Stimulated activated CD4-positive, alpha-beta T cell treated with anti-CD3 and anti-CD28 coated beads, Interleukin-4, amount 100 ng/mL, for 24 hours (primary cell): ENCODE measurements around the gene MBNL1.
"Not testable (repeated sequence)": the region's sequence is repeated elsewhere in the genome, so short reads cannot be mapped to it uniquely, and the experiment has no call there.

Experiments
- DNase-seq: peaks from one replicate; pipeline ENCODE4 v3.0.0-alpha.2; 2020

Gene MBNL1

DNA sequence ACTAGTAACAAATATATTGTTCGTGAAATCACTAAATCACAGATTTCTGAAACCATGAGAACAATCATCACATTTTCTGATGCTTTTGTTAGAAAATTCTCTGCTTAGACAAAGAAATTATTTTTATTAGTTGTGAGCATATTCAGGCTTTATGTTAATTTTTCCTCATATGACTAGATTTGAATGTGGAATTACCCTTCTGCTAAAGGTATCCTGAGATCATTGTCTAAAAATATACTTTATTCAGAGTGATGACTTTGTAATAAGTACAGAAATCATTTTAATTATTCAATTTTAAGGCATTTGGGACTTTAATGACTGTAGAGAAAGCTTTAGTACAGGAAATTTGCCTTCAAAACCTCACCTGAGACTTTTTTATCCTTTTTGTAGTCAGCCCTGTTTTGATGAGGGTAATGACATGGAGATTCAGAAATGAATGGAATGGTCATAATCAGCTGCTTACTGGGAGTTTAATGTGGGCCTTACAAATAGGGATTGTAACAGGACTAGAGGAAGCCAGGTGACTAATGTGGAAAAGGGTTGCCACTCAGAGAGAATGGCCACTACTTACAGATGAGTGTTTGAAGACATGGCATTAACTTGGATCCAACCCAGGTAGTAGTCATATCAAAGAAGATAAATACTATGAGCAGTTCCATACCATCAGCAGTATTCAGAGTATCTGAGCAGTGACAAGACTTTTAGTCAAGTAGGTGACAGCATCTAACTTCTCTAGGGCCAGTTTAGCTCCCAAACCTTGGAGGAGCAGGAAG is 148.3 kb downstream of the MBNL1 start:
- no peak for DNase-seq

GRCh38 chr3:152419748-152420147 is 151.0 kb downstream of the MBNL1 start:
- DNase-seq, result peak; percentile 20

DNA sequence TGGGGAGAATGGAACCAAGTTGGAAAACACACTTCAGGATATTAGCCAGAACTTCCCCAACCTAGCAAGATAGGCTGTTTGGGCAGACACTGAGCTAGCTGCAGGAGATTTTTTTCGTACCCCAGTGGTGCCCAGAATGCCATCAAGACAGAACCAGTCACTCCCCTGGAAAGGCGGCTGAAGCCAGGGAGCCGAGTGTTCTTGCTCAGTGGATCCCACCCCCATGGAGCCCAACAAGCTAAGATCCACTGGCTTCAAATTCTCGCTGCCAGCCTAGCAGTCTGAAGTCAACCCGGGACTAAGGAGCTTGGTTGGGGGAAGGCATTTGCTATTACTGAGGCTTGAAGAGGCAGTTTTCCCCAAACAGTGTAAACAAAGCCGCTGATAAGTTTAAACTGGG is 152.4 kb downstream of the MBNL1 start:
- no peak for DNase-seq

- no peak for DNase-seq
Measured at GRCh38 chr3:152426393-152426792, 157.7 kb downstream of the MBNL1 start.

DNA sequence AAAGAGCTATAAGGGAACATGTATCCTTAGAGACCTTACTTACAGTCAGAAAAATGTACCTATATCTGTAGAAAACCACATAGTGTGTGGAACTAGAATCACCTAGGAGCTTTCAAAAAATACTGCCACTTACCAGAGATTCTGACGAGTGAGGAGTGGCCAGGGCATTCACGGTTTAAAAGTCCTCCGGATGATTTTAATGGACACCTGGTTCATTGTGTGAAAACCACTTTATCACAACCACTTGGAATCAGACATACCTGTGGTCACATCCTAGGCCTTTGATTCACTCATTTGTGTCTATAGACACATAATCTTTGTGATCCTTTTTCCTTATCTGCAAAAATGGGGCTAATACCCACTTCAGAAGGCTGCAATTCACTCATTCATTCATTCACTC is 159.8 kb downstream of the MBNL1 start:
- no peak for DNase-seq

GRCh38 chr3:152430223-152431002 is 161.7 kb downstream of the MBNL1 start:
- no peak for DNase-seq

DNA sequence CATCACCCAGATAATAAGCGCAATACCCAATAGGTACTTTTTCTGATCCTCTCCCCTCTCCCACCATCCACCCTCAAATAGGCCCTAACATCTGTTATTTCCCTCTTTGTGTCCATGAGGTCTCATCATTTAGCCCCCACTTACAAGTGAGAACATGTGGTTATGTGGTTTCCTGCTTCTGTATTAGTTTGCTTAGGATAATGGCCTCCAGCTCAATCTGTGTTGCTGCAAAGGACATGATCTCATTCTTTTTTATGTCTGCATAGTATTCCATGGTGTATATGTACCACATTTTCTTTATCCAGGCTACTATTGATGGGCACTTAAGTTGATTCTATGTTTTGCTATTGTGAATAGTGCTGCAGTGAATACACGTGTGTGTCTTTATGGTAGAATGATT is 165.4 kb downstream of the MBNL1 start:
- no peak for DNase-seq

GRCh38 chr3:152435210-152435609 is 166.5 kb downstream of the MBNL1 start:
- DNase-seq, result not testable (repeated sequence)

GRCh38 chr3:152436707-152437590 is 168.2 kb downstream of the MBNL1 start:
- DNase-seq, result no peak

- DNase-seq, result no peak
Measured at GRCh38 chr3:152438181-152438580, 169.5 kb downstream of the MBNL1 start.

DNA sequence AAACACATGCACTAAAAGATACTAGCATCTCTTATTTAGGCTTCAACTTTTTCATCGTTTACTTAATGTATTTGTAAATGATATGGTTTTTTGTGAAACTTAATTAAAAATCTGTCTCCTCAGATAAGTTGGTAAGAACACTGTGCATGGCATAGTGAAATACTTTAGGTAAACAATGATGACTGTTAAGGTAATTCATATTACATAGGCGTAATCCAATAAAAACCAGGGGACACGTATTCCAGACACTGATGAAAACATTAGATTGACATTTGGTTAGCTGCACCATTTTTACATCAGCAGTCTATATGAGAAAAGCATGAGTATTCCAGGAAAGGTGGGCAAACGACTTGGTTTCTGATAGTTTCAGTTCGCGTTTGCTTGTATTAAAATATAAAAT is 170.0 kb downstream of the MBNL1 start:
- DNase-seq, result no peak

DNA sequence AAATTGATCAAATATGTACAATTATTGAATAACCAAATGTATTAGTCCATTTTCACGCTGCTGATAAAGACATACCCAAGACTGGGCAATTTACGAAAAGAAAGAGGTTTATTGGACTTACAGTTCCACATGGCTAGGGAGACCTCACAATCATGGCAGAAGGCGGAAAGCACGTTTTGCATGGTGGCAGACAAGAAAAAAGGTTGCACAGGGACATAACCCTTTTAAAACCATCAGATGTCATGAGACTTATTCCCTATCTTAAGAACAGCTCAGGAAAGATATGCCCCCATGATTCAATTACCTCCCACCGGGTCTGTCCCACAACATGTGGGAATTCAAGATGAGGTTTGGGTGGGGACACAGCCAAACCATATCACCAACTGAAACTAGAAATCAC is 171.5 kb downstream of the MBNL1 start:
- DNase-seq, result not testable (repeated sequence)

GRCh38 chr3:152443212-152444023 is 174.7 kb downstream of the MBNL1 start:
- no peak for DNase-seq

DNA sequence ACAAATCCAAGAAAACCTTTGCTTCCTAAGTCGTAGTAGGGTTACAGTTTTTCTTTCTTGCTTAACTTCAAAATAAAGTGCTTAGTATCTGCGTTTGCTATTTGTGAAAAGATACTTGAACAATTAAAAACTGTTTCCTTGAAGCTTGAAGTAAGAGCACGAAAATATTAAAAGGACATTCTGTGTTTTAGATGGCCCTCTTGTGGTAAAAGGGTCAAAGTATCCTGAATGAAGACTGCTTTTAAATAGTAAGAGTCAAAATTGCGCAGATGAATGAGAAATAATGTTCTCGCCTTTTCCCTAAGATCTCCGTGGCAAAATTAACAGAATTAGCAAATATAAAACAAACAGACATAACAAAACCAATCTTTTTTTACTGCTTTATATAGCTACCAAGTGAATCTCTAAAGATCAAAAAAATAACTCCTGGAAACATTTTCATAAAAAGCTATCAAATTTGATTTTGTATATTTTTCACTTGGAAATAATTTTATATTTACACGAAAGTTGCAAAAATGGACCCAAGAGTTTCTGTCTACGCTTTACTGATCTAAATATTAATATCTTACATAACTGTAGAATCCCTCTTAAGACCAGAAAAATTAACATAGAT is 175.4 kb downstream of the MBNL1 start:
- DNase-seq, result no peak

- no peak for DNase-seq
Measured at GRCh38 chr3:152445212-152445611, 176.5 kb downstream of the MBNL1 start.

DNA sequence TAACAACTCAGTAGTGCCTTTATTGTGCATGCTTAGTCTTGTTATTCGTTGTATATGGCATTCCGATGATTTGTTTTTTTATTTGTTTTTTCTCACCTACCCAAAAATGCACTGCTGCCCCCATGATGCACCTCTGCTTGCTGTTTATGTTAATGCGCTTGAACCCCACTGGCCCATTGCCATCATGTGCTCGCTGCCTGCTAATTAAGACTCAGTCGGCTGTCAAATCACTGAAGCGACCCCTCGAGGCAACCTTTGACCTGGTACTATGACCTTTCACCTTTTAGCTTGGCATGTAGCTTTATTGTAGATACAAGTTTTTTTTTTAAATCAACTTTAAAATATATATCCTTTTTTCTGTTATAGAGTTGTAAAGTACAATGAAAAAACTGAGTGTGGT is 177.8 kb downstream of the MBNL1 start:
- no peak for DNase-seq

DNA sequence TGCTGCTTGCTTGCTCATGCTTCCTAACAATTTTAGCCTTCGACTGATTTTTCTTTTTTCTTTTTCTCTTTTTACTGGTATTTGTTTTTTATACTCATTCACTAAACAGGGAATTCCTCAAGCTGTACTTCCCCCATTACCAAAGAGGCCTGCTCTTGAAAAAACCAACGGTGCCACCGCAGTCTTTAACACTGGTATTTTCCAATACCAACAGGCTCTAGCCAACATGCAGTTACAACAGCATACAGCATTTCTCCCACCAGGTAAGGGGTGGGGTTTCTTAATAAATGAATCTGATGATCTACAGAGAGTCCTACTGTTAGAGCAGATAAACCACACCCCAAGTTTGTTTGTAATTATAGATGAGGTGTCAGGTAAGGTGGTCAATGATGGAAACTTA is 178.8 kb downstream of the MBNL1 start:
- DNase-seq, result no peak

DNA sequence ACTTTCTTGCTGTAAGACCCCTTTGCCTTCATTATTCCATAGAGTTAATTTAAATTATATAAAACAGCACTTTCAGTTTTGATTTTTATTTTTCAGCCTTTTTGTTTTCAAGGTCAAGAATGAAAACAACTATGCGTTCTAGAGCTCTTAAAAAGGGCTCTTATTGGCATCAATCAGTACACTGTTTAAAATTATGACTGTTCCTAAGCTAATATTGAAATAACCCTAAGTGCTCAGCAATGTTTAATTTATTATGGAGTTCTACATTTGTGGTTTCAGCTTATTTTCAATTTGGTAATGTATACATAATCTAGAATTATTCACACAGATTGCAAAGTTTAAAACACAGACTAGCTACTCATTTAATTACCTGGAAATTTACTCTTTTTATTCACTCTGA is 179.4 kb downstream of the MBNL1 start:
- no peak for DNase-seq

- no peak for DNase-seq
Measured at GRCh38 chr3:152452318-152452717, 183.6 kb downstream of the MBNL1 start.

GRCh38 chr3:152454076-152454875 is 185.5 kb downstream of the MBNL1 start:
- DNase-seq, result no peak

GRCh38 chr3:152455989-152456388 is 187.3 kb downstream of the MBNL1 start:
- no peak for DNase-seq
